ENCODE measurements around the gene FNIP2.
A peak's percentile ranks its signal among the peaks of the same experiment; 100 is the strongest.

The FNIP2 gene

DNA sequence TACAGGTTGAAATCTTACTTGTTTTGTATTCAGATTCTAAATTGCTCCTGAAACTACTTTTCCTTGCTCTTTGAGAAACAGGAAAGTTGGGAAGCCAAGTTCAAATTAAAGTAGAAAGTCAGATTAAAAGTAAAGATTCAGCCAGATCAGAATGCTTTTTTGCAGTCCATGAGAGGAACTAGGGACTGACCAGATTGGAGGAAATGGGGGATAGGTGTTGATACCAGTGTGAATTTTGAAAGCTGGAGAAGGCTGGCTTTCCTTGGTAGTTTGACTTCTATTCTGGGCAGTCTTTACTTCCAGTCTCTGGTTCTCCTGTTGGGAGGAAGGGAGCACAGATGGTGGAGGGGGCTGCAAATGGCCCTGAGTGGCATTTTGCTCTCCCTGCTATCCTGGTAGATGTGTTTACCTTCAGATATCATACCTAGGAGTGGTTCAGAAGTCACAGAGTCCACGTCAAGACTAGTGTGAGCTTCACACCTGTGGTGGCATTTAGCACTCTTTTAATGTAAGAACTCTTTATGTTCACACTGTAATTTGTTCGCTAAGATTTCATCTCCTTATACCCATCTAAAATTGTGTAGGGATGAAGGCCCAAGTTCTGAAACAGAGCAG is 68.8 kb downstream of the FNIP2 start:
- no peak for DNase-seq (ENCODE audit: low read depth)

DNA sequence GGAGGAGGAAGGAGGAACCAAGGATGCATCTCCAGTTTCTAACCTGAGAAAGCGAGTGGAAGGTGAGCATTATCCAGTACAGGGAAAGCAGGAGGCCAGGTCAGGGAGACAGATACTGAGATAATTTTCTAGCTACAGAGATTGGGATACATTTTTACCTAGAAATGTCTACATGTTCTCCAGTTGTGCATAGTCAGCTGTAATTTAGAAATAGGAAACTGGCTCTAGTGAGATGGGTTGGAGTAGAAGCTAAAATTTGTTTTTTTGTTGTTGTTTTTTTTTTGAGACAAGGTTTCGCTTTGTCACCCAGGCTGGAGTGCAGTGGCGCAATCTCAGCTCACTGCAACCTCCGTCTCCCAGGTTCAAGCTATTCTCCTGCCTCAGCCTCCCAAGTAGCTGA is 71.3 kb downstream of the FNIP2 start:
- no peak for DNase-seq (ENCODE audit: low read depth)

DNA sequence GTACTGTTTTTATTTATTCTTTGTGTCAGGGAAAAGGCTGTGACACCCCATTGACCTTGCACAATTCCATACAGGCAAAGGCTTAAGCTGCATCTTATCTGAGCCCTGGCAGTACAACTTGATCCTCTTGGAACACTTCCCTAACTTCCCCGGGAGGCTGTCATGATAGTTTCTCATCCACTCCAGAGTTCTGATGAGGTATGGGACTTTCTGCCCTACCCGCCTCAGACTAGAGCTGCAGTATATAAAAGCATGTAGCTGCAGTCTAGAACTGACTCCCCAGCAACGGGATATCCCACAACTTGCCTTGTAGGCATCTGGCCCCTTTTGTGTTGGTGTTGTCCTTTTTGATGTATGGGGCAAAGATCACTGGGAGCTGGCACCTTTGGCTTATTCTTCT is 72.7 kb downstream of the FNIP2 start:
- DNase-seq (ENCODE audit: low read depth) = no peak

DNA sequence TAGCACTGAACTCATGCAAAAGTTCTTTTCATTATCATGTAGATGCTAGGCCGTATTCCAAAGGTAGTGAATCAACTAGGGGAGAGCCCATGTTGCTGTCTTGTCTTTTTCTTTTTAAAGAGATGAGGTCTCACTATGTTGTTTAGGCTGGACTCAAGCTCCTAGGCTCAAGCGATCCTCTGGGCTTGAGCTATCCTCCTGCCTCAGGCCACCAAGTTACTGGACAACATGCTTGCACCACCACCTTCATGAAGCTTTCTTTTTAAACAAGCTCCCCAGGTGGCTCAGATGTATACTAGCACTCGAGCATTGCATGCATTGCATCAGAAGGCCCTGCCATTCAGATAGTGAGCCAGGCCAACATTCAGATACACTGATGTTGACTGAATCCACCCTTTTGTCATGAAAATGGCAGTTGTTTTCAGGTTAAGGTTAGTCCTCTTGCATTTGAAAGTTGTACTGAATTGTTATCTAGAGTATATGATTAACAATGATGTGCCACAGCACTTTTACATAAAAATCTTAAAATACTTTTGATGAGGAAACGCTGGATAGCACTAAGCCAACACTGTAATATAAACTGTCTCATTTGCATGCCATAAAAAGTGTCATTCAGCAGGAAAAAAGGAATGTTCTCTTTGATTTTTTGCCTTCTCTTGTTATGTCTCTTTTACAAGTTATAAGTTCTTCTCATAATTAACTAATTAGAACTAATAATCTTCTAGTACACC is 76.7 kb downstream of the FNIP2 start:
- DNase-seq (ENCODE audit: low read depth) = no peak

DNA sequence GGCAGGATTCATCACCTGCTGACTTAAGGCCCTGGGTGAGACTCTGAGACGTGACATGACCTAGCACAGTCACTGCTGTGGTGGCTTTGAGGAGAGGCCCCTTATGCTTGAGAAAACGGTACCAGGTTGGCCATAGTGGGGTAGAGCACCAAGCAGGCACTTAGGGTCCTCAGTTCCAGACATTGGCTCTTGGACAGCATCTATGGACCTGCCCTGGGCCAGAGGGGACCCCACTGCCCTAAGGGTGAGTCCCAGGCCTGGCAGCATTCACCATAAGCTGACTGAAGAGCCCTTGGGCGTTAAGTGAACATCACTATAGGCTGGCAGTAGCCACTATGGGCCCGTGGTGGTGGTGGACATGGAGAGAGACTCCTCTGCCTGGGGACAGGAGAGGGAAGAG is 78.7 kb downstream of the FNIP2 start:
- no peak for DNase-seq (ENCODE audit: low read depth)

DNA sequence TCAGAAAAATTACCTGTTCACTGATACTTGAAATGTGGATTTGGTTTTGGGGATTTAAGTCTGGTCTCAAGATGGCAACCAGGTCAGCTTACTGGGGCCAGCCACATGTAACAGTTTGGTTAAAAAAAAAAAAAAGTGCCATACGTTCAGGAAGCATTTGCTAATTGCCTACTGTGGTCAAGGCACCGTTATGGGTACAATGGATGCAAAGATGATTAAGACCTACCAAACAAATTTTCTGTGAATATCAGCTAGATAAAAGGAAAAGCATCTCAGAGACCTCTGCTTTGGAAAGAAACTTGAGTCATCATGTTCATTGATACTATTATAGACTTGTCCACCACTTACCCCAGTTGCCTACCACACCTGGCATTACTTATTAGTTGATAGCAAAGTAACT is 80.9 kb downstream of the FNIP2 start:
- DNase-seq (ENCODE audit: low read depth) = no peak

DNA sequence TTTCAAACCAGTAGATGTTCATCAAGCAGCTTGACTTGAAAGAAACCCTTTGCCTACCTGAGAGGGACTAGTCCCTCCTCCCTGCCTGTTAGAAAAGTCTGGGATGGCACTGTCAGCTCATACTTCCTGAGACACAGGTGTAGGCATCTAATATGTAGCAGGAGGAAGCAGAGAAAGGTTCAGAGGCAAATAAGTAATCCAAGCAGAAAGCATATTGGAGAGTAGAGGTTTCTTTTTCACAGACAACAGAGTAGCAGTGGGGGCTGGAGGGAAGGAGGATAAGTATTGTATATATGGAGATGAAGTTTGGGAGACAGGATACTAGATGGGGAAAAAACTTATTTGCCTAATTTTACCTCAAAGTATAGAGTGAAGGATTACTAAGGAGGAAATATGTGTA is 81.5 kb downstream of the FNIP2 start:
- no peak for DNase-seq (ENCODE audit: low read depth)

DNA sequence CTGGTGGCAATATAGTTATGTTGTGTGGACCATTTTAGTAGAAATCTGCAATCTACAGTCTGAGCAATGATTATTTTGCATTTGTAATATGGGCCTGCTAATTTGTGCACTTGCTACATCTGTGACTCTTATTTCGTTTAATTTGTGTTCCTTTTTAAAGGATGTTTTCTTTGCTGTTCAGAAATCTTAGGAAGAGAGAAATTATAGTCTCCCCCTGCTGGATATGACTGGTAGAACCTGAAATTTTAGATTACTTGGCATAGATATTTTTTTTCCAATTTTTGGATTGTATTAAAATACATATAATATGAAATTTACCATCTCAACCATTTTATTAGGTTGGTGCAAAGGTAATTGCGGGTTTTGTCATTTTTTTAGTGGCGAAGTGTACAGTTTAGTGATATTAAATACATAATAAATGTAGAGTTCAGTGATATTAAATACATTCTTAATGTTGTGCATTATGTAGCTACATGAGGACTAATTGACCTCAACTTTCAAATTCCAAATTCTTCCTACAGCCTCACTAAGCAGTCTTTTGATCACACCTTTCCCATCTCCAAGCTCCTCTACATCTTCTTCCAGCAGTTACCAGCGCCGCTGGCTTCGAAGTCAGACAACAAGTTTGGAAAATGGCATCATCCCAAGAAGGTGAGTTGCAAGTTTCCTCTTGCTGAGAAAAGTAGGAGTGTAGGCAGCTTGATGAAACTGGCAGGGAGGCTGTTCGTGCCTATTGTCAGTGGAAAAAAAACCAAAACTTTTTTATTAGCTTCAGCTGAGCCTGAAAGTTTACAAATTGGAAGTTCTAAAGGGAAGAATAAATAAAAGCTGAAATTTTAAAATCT is 82.2 kb downstream of the FNIP2 start:
- peak; percentile 40 for DNase-seq (ENCODE audit: low read depth)

DNA sequence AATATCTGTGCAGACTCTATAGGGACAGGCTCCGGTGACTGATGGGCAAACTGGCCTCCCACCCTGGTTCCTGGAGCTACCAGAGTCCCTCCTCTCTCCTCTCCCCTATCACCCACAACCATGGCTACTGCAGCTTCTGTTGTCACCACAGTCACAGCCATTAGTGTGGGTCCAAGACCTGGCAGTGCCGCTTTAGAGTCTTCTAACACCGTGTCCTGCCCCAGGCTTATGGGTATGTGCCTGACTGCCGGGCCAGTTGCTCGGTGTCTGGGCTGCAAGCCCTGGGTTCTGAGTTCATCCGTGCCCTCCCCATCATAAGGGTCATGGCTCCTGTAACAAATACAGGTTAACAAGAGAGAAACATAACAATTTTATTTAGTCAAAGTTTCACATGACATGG is 85.4 kb downstream of the FNIP2 start:
- DNase-seq (ENCODE audit: low read depth) = no peak

DNA sequence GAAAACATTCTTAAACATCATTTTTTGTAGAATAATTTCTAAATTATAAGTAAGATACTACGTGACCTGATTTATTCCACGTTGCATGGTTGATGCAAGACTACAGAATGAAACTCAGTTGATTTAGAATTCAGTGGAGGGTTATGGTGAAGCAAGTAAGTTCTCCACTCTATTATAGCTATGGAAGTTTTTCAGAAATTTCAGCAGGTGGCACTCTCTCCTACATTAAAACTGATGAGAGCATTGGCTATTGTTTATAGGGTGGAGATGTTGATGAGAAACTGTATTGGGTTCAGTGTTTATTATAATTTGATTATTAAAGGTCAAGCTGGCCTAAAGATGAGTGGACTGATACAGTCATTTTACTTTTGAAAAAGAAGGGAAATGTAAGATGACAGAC is 88.0 kb downstream of the FNIP2 start:
- peak; percentile 69 for DNase-seq (ENCODE audit: low read depth)

DNA sequence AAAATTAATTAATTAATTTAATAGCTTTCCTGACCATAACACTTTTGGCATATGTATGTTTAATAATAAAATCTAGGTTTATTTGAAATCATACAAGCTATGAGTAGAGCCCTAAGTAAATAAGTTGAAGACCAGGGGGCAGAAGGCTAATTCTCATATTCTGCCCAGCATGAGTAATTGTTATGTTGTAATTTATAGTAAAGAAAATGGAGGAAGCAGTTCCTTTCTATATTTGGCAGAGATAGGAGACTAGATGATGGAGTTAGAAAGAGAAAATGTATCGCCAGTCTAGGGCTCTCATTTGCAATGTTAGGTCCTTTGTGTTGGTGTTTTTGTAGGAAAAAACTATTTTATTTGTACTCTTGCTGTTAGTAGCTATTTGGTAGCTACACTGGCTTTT is 89.1 kb downstream of the FNIP2 start:
- peak; percentile 30 for DNase-seq (ENCODE audit: low read depth)

DNA sequence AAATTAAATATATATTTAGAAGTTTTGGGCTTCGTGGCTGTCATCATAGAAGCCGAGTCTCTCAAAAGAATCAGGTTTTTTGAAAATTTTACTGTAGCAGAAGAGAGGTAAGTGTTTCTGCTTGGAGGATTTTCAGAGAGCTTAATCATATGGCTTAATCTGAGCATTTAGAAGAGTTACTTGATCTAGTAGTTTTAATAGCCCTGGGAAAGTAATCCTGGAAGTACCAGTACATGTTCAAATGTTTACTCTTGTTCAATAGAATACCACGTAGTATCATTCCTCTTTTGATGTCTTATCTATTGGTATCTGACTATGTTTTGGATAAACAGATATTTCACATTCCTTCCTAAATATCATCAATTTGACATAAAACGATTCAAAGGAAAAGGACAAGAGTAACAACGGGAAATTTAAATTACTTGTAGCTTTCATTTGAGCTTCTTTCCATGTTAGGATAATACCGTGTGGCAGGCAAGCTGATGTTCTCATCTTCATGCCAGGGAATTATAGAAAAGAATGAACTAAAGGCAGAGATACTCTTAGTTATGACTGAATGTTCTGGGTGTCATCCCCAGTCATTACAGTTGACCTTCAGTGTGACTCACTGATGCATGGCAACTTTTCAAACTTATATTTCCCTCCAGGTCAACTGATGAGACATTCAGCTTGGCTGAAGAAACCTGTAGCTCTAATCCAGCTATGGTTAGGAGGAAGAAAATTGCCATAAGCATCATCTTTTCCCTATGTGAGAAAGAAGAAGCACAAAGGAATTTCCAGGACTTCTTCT is 89.8 kb downstream of the FNIP2 start:
- DNase-seq (ENCODE audit: low read depth) = peak; percentile 81

DNA sequence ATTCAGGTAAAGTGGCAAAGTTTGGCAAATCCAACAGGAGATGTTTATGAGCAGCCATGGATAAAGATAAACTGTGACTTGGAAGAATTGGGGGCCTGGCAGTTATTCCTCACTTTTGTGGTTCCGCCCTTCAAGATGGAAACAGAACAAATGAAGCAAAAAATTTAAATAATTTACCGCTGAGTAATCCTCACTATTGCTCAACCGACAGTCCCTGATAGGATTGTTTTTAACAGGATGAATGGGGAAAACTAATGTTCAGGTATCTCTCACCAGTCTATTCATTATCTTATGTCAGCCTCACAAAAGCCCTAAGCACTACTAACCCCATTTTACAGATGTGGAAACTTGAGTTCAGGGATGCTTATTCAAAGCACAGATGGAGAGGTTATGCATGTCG is 90.8 kb downstream of the FNIP2 start:
- peak; percentile 61 for DNase-seq (ENCODE audit: low read depth)

DNA sequence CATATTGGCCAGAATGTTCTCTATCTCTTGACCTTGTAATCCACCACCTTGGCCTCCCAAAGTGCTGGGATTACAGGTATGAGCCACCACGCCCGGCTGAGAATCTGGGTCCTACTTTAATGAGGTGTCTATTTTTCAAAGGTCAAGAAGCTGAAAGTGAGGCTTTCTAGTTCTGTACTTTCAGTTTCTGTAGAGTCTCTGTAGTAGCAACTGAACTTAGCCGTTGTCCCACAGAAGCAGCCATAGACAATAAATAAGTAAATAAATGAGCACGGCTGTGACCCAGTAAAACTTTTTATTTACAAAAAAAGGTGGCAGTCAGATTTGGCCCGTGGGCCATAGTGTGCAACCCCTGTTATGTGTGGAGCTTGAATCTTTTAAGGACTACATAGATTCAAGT is 92.0 kb downstream of the FNIP2 start:
- no peak for DNase-seq (ENCODE audit: low read depth)

DNA sequence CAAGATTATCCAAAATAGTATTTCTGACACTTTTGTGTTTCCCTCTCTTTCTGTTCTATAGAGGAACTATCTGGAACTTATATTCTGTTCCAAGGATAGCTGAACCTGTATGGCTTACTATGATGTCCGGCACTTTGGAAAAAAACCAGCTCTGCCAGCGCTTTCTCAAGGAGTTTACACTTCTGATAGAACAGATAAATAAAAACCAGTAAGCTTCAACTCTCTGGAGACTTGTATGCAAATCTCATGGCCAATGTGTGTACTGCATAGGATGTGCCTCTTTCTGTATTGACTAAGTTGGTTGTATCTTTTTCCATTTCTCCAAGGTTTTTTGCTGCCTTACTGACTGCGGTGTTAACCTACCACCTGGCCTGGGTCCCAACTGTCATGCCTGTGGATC is 92.5 kb downstream of the FNIP2 start:
- DNase-seq (ENCODE audit: low read depth) = no peak

DNA sequence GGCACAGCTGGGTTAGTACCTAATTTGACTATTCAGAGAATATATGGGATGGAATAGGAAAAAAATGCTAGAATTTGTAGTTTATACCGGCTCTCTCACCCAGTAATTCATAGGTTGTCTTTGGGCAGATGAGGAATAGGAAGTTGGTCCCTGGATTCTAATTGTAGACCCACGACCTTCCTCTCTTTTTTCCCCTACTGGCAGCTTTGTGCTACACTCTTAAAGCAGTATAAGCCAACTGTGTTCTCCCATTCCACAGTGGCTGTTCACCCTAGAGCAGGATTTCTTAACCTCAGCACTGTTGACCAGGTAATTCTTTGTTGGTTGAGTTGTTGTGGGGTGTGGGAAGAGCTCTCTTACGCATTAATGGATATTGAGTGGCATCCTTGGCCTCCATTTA is 92.9 kb downstream of the FNIP2 start:
- no peak for DNase-seq (ENCODE audit: low read depth)

DNA sequence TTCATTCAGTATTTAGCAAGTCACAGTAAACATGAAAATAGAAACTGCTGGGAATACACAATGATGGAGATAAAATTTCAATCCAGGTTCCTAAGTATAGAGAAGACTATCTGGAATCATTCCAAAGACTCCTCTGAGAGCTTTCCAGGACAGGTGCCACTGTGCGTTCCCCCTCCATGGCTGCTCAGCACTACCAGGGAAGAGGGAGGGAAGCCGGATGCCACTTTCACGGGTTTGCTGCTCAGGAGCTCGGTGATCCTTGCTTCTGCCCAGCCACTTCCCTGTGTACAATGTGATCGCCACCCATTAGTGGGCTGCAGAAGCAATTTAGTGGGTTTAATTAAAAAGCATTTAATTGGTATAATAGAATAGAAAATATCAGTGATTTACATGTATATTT is 94.5 kb downstream of the FNIP2 start:
- no peak for DNase-seq (ENCODE audit: low read depth)

DNA sequence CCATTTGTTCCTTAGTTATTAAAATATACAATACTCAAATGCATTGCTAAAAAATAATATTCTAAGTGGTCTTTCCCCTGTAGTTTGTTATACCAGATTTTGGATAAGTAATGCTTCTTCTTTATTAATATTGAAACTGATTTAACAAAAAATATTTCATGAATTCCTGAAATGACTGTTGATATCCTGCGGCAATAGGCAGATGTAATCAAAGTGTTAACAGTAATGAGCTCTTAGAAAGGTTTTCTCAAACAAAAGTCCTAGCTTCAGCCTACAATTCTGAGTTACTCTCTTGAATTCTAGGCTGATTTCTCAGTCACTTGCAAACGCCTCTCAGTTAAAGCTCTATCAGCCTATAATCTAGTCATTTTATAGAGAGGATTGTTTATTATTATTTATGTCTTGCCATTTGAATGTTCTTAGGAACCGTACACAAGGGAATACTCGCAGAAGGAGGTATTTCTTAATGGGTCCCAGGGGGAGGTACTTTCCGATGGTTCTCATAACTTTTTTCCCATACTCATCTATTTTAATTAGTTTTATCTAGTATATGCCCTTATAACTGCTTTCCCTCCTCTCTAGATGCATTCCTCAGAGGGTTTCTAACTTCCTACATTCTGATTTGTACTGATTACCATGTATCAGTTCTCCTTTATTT is 96.8 kb downstream of the FNIP2 start:
- no peak for DNase-seq (ENCODE audit: low read depth)

DNA sequence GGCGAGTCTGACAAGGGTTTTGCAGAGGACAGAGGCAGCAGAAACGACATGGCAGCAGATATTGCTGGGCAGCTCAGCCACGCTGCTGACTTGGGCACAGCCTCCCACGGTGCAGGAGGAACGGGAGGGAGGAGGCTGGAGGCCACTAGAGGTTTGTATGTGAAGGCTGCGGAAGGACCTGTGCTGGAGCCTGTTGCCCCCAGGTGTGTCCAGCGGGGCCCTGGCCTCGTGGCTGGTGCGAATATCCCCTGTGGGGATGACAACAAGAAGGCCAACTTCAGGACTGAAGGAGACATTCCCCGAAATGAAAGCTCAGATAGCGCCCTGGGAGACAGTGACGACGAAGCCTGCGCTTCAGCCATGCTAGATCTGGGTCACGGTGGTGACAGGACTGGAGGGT is 100.2 kb downstream of the FNIP2 start:
- DNase-seq (ENCODE audit: low read depth) = no peak

DNA sequence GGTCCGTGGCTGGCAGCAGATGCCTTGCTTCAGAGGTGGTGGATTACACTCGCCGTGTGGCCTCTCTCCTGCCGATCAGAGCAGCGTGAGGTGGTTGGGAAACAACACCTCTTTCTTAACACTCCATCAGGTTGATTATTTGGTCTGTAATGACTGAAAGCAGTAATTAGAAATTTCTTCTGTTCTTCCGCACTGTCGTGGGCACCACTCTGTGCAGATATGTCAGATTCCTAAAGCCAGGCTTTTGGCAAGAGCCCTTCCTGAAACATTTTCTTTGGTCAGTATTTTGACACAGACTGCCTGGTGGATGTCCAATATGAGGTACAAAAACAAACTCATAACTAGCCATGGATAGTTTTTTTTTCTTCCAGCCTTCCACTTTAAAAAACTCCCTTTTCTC is 100.9 kb downstream of the FNIP2 start:
- no peak for DNase-seq (ENCODE audit: low read depth)

DNA sequence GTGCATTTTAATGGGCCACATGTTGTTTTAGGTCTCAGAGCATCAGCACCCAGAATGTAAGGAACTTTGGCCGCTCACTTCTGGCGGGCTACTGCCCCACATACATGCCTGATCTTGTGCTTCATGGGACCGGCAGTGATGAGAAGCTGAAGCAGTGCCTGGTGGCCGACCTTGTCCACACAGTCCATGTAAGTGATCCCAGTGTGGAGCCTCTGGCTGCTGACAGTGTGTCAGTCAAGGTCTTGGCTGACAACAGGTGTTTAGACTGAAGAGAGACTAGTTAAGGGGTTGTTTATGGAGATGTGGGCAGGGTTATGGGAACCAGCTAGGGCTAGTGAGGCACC is 101.4 kb downstream of the FNIP2 start:
- no peak for DNase-seq (ENCODE audit: low read depth)
